GM18526 (cell line): ENCODE results near the gene RAP2A.

Experiments
- POLR2A ChIP-seq: IDR thresholded peaks from 3 replicates; pipeline ENCODE4 v1.6.1; 2011; ENCODE audit not compliant: insufficient read length; ENCODE audit errors: extremely low read depth

RAP2A gene

GRCh38 chr13:97434397-97435201 lies 630 bp downstream of the RAP2A start:
- TF ChIP-seq POLR2A, result peak; percentile 21

GRCh38 chr13:97435323-97435722 lies 1.4 kb downstream of the RAP2A start:
- TF ChIP-seq POLR2A, result no peak

GRCh38 chr13:97435794-97436193 lies 1.8 kb downstream of the RAP2A start:
- no peak for TF ChIP-seq POLR2A

GRCh38 chr13:97436845-97437244 lies 2.9 kb downstream of the RAP2A start:
- TF ChIP-seq POLR2A, result no peak

GRCh38 chr13:97437729-97438128 lies 3.8 kb downstream of the RAP2A start:
- no peak for TF ChIP-seq POLR2A

- no peak for TF ChIP-seq POLR2A
Measured at GRCh38 chr13:97438856-97439595, 5.1 kb downstream of the RAP2A start.

- no peak for TF ChIP-seq POLR2A
Measured at GRCh38 chr13:97440598-97441170, 6.7 kb downstream of the RAP2A start.

- no peak for TF ChIP-seq POLR2A
Measured at GRCh38 chr13:97441368-97441767, 7.4 kb downstream of the RAP2A start.

- no peak for TF ChIP-seq POLR2A
Measured at GRCh38 chr13:97445522-97446187, 11.7 kb downstream of the RAP2A start.

- TF ChIP-seq POLR2A, result no peak
Measured at GRCh38 chr13:97446448-97446847, 12.5 kb downstream of the RAP2A start.

GRCh38 chr13:97448503-97449251 lies 14.7 kb downstream of the RAP2A start:
- TF ChIP-seq POLR2A, result no peak

- TF ChIP-seq POLR2A, result no peak
Measured at GRCh38 chr13:97454699-97455098, 20.7 kb downstream of the RAP2A start.

- TF ChIP-seq POLR2A, result no peak
Measured at GRCh38 chr13:97456047-97456446, 22.1 kb downstream of the RAP2A start.

- TF ChIP-seq POLR2A, result no peak
Measured at GRCh38 chr13:97459215-97459777, 25.3 kb downstream of the RAP2A start.
